Keratinocyte (primary cell): ENCODE measurements around the gene CRYBB2. TPM values are rescaled to one million over a fixed set of nuclear protein-coding genes. Genes with fewer than 3 reads are reported as not detected.

Source experiments
- DNase-seq: peaks from one replicate; pipeline ENCODE4 v3.0.0-alpha.2; 2011; ENCODE audit warnings: low read depth, missing footprints, low spot score
- FAIRE-seq: peaks from 2 replicates; lab custom pipeline; 2011; peaks lifted over from hg19 to GRCh38; lab: Jason Lieb, UNC
- H2AFZ ChIP-seq: 2 replicates; pipeline ENCODE4 v1.6.0; 2012; ENCODE audit warnings: low read length, control low read depth, inconsistent platforms; ENCODE audit not compliant: control insufficient read depth
- H3K27ac ChIP-seq: 2 replicates; pipeline ENCODE4 v1.5.1; 2011; ENCODE audit warnings: low read length; ENCODE audit not compliant: control insufficient read depth, insufficient read depth
- H3K27me3 ChIP-seq: 3 replicates; pipeline ENCODE4 v1.6.0; 2011; ENCODE audit warnings: low read length; ENCODE audit not compliant: control insufficient read depth, insufficient read depth; ENCODE audit errors: extremely low read depth
- H3K36me3 ChIP-seq, 2 experiments: 2 replicates in 1 of 2; 3 replicates in 1 of 2; pipeline ENCODE4 v1.5.1; 2011; ENCODE audit warnings: low read length in 2 of 2, mild to moderate bottlenecking in 1 of 2; ENCODE audit not compliant: control insufficient read depth in 2 of 2, insufficient read depth in 2 of 2; ENCODE audit errors: extremely low read depth in 1 of 2
- H3K4me1 ChIP-seq: 3 replicates; pipeline ENCODE4 v1.5.1; 2011; ENCODE audit warnings: low read length; ENCODE audit not compliant: control insufficient read depth, insufficient read depth; ENCODE audit errors: extremely low read depth
- H3K4me2 ChIP-seq: 3 replicates; pipeline ENCODE4 v1.6.0; 2011; ENCODE audit warnings: low read depth, low read length; ENCODE audit not compliant: control insufficient read depth, insufficient read depth; ENCODE audit errors: extremely low read depth
- H3K4me3 ChIP-seq, 3 experiments: fragments of 200-600 bp in 1 of 3; sonication (generic) in 1 of 3; 2 replicates in 2 of 3; 3 replicates in 1 of 3; pipeline ENCODE4 v1.5.1; 2011 to 2016; ENCODE audit warnings: low read length in 3 of 3, mild to moderate bottlenecking in 3 of 3, control low read depth in 2 of 3, inconsistent platforms in 1 of 3, low read depth in 1 of 3, mixed read lengths in 1 of 3, mixed run types in 1 of 3, moderate library complexity in 1 of 3; ENCODE audit not compliant: control insufficient read depth in 2 of 3, insufficient read depth in 2 of 3; ENCODE audit errors: extremely low read depth in 1 of 3
- H3K79me2 ChIP-seq: 2 replicates; pipeline ENCODE4 v1.6.0; 2012; ENCODE audit warnings: low read length; ENCODE audit not compliant: control insufficient read depth, insufficient read depth
- H3K9ac ChIP-seq: 3 replicates; pipeline ENCODE4 v1.6.0; 2011; ENCODE audit warnings: low read length; ENCODE audit not compliant: control insufficient read depth, insufficient read depth; ENCODE audit errors: extremely low read depth
- H3K9me1 ChIP-seq: 3 replicates; pipeline ENCODE4 v1.6.0; 2011; ENCODE audit warnings: low read length; ENCODE audit not compliant: control insufficient read depth, insufficient read depth; ENCODE audit errors: extremely low read depth
- H3K9me3 ChIP-seq: 2 replicates; pipeline ENCODE4 v1.5.1; 2012; ENCODE audit warnings: low read depth, low read length; ENCODE audit not compliant: control insufficient read depth
- H4K20me1 ChIP-seq: 3 replicates; pipeline ENCODE4 v1.6.0; 2011; ENCODE audit warnings: low read length; ENCODE audit not compliant: control insufficient read depth, insufficient read depth; ENCODE audit errors: extremely low read depth
- CTCF ChIP-seq, 3 experiments: IDR thresholded peaks in 1 of 3; conservative IDR thresholded peaks in 1 of 3; optimal IDR thresholded peaks in 1 of 3; 2 replicates in 2 of 3; 3 replicates in 1 of 3; pipeline versions ENCODE3 to v1.5.1; 2011; ENCODE audit warnings: low read length in 3 of 3, mild to moderate bottlenecking in 3 of 3, moderate library complexity in 2 of 3, control low read depth in 1 of 3, inconsistent platforms in 1 of 3; ENCODE audit not compliant: insufficient read depth in 2 of 3; ENCODE audit errors: extremely low read depth in 1 of 3
- EZH2 ChIP-seq: IDR thresholded peaks from one replicate; pipeline ENCODE4 v1.6.1; 2012; ENCODE audit warnings: inconsistent platforms, mild to moderate bottlenecking, low read length, moderate library complexity
- dilution Hi-C: fragments of 300-500 bp; cut with MboI; formaldehyde crosslinking; loops from one replicate; pipeline ENCODE4 v1.7.0; 2020; ENCODE audit warnings: low sequenced_read_pairs; ENCODE audit not compliant: extremely low pct_ligation_motif_present
- polyA plus RNA-seq, 5 experiments: library from polyadenylated mRNA; depleted of rRNA in 3 of 5; stranded (reverse) in 3 of 5; stranded (forward) in 1 of 5; unstranded in 1 of 5; fragments of >200 nt; gene quantifications; 1 replicate in 1 of 5; 2 replicates in 3 of 5; 3 replicates in 1 of 5; pipeline versions ENCODE4 v1.2.1 to v1.2.3, GENCODE V29; 2011 to 2012; ENCODE audit warnings: missing spikeins in 2 of 5, low read depth in 1 of 5, low replicate concordance in 1 of 5

Gene CRYBB2
- polyA plus RNA-seq, 1 donor (not counting 4 experiments of a cell fraction or from before 2014, with no cell fraction given): 0.55 TPM

GRCh38 chr22:25197340-25197739, 22.1 kb upstream of the CRYBB2 start:
- peaks cover 20 to 27% of the 10 kb centered on the region in 2 experiments for H3K36me3 ChIP-seq
- DNase-seq: no peak
- H3K4me3 ChIP-seq: no peak overlapping the region
- no peak overlapping the region for H3K9ac ChIP-seq
- H3K9me3 ChIP-seq: no peaks in the 10 kb centered on the region
- dilution Hi-C loops: no loop called here
- peaks cover 3% of the 10 kb centered on the region for H4K20me1 ChIP-seq
- TF ChIP-seq EZH2: no peak
- no peak for TF ChIP-seq CTCF (optimal IDR thresholded peaks at IDR 0.05 in 1 of 3, IDR thresholded peaks at IDR 0.05 in 1 of 3, conservative IDR thresholded peaks at IDR 0.05 in 1 of 3; ENCODE audit: extremely low read depth in 1 of 3, insufficient read depth in 2 of 3, low read length in 3 of 3)
- H3K79me2 ChIP-seq: no peaks in the 10 kb centered on the region
- peaks cover 2% of the 10 kb centered on the region for H3K9me1 ChIP-seq
- no peak for FAIRE-seq
- no peak overlapping the region for H3K4me2 ChIP-seq
- no peak overlapping the region for H2AFZ ChIP-seq
- H3K27ac ChIP-seq: no peak overlapping the region
- no peaks in the 10 kb centered on the region for H3K27me3 ChIP-seq
- H3K4me1 ChIP-seq: no peaks in the 10 kb centered on the region

- no peak within 1 kb of the TSS for H3K4me3 ChIP-seq
- no peaks in the 10 kb centered on the region for H3K9me3 ChIP-seq
- no peak within 1 kb of the TSS for H3K9ac ChIP-seq
- no peaks in the 10 kb centered on the region for H3K79me2 ChIP-seq
- no peak within 1 kb of the TSS for H3K27ac ChIP-seq
- no peaks in the 10 kb centered on the region for H3K27me3 ChIP-seq
- peaks cover 9 to 11% of the 10 kb centered on the region in 2 experiments for H3K36me3 ChIP-seq
- dilution Hi-C loops: no loop called here
- no peaks in the 10 kb centered on the region for H3K4me1 ChIP-seq
- H2AFZ ChIP-seq: no peak within 1 kb of the TSS
- TF ChIP-seq CTCF (optimal IDR thresholded peaks at IDR 0.05 in 1 of 3, IDR thresholded peaks at IDR 0.05 in 1 of 3, conservative IDR thresholded peaks at IDR 0.05 in 1 of 3; ENCODE audit: extremely low read depth in 1 of 3, insufficient read depth in 2 of 3, low read length in 3 of 3) (no peak), EZH2 (no peak)
- FAIRE-seq: no peak
- H3K9me1 ChIP-seq: no peaks in the 10 kb centered on the region
- H3K4me2 ChIP-seq: no peak within 1 kb of the TSS
- DNase-seq: no peak
- peaks cover 3% of the 10 kb centered on the region for H4K20me1 ChIP-seq
These were observed 19.5 kb upstream of the CRYBB2 start, which contains the start of gene CRYBB3 for GRCh38 chr22:25199731-25200520. Gene CRYBB3, plus strand, starts transcription at chr22:25199858. Its CDS starts 1,539 bp downstream, at chr22:25201397.
